Activated CD4-positive, alpha-beta memory T cell treated with anti-CD3 and anti-CD28 coated beads, Interleukin-2, amount 10 ng/mL, durations not matched to agents 7 days and 5 days (primary cell): ENCODE measurements around the gene CRKL. TPM values are rescaled to one million over a fixed set of nuclear protein-coding genes. Genes with fewer than 3 reads are reported as not detected.
"Not testable (repeated sequence)": the region's sequence is repeated elsewhere in the genome, so short reads cannot be mapped to it uniquely, and the experiment has no call there.

Source experiments
- CTCF ChIA-PET: fragments of 350-600 bp; sonication (Branson Sonifier 250); formaldehyde crosslinking; loops from one replicate; lab custom pipeline; 2021; ENCODE audit warnings: antibody characterized with exemption, inconsistent platforms; lab: Charles Lee
- POLR2A ChIA-PET: fragments of 350-600 bp; sonication (Branson Sonifier 250); formaldehyde crosslinking; loops from one replicate; lab custom pipeline; 2021; ENCODE audit warnings: antibody characterized with exemption; lab: Charles Lee
- DNase-seq: peaks from one replicate; pipeline ENCODE4 v3.0.0-alpha.2; 2020
- H3K27ac Mint-ChIP-seq: one replicate; pipeline ENCODE4 v1.8.0; 2021; ENCODE audit warnings: mild to moderate bottlenecking, mixed read lengths
- H3K27me3 Mint-ChIP-seq: one replicate; pipeline ENCODE4 v1.8.0; 2021; ENCODE audit warnings: mixed read lengths
- H3K36me3 Mint-ChIP-seq: one replicate; pipeline ENCODE4 v1.8.0; 2021; ENCODE audit warnings: low read depth, mixed read lengths
- H3K4me1 Mint-ChIP-seq: one replicate; pipeline ENCODE4 v1.8.0; 2021; ENCODE audit warnings: mixed read lengths
- H3K4me3 Mint-ChIP-seq: one replicate; pipeline ENCODE4 v1.8.0; 2021; ENCODE audit warnings: mild to moderate bottlenecking, mixed read lengths
- H3K9me3 Mint-ChIP-seq: one replicate; pipeline ENCODE4 v1.8.0; 2021; ENCODE audit warnings: mixed read lengths
- total RNA-seq, 2 experiments: library from RNA; stranded (reverse); gene quantifications; one replicate each; pipeline ENCODE4 v1.2.3, GENCODE V29; 2021

Gene CRKL
- total RNA-seq, 2 experiments from 2014 or later, result 84.8 to 88.2 TPM

DNA sequence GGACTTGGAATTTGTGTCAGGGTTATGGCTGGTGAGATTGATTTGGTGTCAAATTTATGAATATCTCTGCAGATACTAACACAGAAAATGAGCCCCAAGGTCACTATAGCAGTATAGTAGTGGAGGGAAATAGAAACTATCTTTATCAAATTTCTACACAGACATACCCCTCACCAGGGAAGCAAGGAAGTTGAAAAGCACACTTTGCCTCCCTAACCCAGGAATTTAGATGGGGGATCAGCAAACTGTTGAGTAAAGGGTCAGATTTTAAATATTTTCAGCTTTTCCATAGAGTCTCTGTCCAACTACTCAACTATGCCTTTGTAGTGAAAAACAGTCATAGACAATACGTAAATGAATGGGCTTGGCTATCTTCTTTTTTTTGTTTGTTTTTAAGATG, 12.8 kb downstream of the CRKL start:
- Mint-ChIP-seq H3K9me3 (no peaks in the 10 kb centered on the region), H3K27me3 (no peaks in the 10 kb centered on the region)
- POLR2A ChIA-PET, result no interaction called here

DNA sequence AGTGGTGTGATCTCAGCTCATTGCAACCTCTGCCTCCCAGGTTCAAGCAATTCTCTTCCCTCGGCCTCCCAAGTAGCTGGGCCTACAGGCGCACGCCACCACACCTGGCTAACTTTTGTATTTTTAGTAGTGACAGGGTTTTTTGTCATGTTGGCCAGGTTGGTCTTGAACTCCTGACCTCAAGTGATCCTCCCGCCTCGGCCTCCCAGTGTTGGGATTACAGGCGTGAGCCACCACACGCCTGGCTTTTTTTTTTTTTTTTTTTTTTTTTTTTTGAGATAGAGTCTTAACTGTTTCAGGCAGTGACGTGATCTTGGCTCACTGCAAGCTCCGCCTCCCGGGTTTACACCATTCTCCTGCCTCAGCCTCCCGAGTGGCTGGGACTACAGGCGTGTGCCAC, 13.2 kb downstream of the CRKL start:
- H3K4me3 Mint-ChIP-seq, DNase-seq, POLR2A ChIA-PET, H3K27me3 Mint-ChIP-seq, H3K27ac Mint-ChIP-seq, H3K9me3 Mint-ChIP-seq: not testable (repeated sequence)
- peaks cover 39% of the 10 kb centered on the region for H3K36me3 Mint-ChIP-seq
- CTCF ChIA-PET, result interaction anchor here (0.7 kb wide), 1 partner anchor 773 kb away, joined by 4 read pairs; no protein-coding TSS in a partner anchor
- H3K4me1 Mint-ChIP-seq, result peaks cover 19% of the 10 kb centered on the region

More for the DNA sequence above, 12.8 kb downstream of the CRKL start:
- CTCF ChIA-PET, result no interaction called here
- no peak for DNase-seq
- H3K36me3 Mint-ChIP-seq, result peaks cover 35% of the 10 kb centered on the region
- peaks cover 22% of the 10 kb centered on the region for H3K4me1 Mint-ChIP-seq
- no peak overlapping the region for H3K27ac Mint-ChIP-seq
- no peak overlapping the region for H3K4me3 Mint-ChIP-seq

DNA sequence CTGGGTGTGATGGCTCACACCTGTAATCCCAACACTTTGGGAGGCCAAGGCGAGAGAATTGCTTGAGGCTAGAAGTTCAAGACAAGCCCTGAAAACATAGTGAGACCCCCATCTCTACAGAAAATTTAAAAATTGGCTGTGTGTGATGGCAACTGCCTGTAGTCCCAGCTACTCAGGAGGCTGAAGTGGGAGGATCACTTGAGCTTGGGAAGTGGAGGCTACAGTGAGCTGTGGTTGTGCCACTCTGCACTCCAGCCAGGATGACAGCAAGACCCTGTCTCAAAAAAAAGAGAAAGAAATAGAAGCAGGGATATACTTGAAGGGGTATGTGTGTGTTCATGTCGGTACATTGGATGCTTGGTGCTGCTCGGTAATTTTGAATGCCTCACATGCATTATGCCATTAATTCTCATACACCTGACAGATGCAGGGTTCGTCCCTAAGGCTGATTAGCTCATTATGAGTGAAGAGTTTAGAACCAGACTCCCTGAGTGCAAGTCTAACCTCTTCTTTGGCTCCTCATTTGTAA, 14.0 kb downstream of the CRKL start:
- CTCF ChIA-PET, result interaction anchor here (0.7 kb wide), 1 partner anchor 774 kb away, joined by 4 read pairs; no protein-coding TSS in a partner anchor
- Mint-ChIP-seq H3K36me3 (peaks cover 36% of the 10 kb centered on the region), H3K4me1 (peaks cover 15% of the 10 kb centered on the region), H3K27me3 (no peaks in the 10 kb centered on the region), H3K9me3 (no peaks in the 10 kb centered on the region), H3K27ac (no peak overlapping the region), H3K4me3 (no peak overlapping the region)
- POLR2A ChIA-PET, result no interaction called here
- DNase-seq, result no peak

DNA sequence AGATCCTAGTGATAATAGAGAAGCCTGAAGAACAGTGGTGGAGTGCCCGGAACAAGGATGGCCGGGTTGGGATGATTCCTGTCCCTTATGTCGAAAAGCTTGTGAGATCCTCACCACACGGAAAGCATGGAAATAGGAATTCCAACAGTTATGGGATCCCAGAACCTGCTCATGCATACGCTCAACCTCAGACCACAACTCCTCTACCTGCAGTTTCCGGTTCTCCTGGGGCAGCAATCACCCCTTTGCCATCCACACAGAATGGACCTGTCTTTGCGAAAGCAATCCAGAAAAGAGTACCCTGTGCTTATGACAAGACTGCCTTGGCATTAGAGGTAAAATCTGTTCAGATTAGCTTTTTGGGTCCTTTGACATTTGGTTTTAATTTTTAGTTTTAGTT, 16.7 kb downstream of the CRKL start:
- POLR2A ChIA-PET, result no interaction called here
- Mint-ChIP-seq H3K27me3 (no peaks in the 10 kb centered on the region), H3K36me3 (peaks cover 42% of the 10 kb centered on the region), H3K9me3 (no peaks in the 10 kb centered on the region), H3K4me3 (no peak overlapping the region), H3K27ac (no peak overlapping the region), H3K4me1 (peaks cover 27% of the 10 kb centered on the region)
- DNase-seq, result no peak
- CTCF ChIA-PET, result interaction anchor here (0.6 to 0.7 kb wide), 2 partner anchors 43 to 192 kb away, joined by 3 to 4 read pairs; no protein-coding TSS in a partner anchor

DNA sequence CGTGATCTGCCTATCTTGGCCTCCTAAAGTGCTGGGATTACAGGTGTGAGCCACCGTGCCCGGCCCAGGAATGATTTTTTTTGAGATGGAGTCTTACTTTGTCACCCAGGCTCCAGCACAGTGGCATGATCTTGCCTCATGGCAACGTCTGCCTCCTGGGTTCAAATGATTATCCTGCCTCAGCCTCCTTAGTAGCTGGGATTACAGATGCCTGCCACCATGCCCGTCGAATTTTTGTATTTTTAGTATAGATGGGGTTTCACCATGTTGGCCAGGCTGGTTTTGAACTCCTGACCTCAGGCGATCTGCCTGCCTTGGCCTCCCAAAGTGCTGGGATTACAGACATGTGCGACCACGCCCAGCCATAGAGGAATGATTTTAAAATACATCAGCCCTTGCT, 17.8 kb downstream of the CRKL start:
- H3K4me3 Mint-ChIP-seq, DNase-seq, POLR2A ChIA-PET, CTCF ChIA-PET, H3K9me3 Mint-ChIP-seq, H3K27ac Mint-ChIP-seq, H3K27me3 Mint-ChIP-seq: not testable (repeated sequence)
- peaks cover 40% of the 10 kb centered on the region for H3K36me3 Mint-ChIP-seq
- peaks cover 27% of the 10 kb centered on the region for H3K4me1 Mint-ChIP-seq

DNA sequence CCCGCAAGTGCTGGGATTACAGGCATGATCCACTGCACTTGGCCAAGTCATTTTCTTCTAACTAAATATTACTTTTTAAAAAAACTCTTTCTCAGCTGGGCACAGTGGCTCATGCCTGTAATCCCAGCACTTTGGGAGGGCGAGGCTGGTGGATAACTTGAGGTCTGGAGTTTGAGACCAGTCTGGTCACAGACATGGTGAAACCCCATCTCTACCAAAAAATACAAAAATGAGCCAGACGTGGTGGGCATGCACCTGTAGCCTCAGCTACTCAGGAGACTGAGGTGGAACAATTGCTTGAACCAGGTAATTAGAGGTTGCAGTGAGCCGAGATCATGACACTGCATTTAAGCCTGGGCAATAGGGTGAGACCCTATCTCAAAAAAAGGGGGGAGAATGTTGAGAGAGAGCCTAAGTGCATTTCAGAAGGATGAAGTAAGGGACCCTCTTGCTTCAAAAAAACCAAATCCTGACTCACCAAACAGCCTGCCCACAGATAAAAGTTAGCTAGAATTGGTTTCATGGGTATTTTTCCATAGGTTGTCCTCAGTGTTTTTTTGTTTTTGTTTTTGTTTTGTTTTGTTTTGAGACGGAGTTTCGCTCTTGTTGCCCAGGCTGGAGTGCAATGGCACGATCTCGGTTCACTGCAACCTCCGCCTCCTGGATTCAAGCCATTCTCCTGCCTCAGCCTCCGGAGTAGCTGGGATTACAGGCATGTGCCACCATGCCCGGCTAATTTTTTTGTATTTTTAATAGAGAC, 18.8 kb downstream of the CRKL start:
- CTCF ChIA-PET, H3K4me3 Mint-ChIP-seq, POLR2A ChIA-PET, H3K9me3 Mint-ChIP-seq, DNase-seq, H3K27me3 Mint-ChIP-seq, H3K27ac Mint-ChIP-seq: not testable (repeated sequence)
- peaks cover 33% of the 10 kb centered on the region for H3K4me1 Mint-ChIP-seq
- peaks cover 43% of the 10 kb centered on the region for H3K36me3 Mint-ChIP-seq

DNA sequence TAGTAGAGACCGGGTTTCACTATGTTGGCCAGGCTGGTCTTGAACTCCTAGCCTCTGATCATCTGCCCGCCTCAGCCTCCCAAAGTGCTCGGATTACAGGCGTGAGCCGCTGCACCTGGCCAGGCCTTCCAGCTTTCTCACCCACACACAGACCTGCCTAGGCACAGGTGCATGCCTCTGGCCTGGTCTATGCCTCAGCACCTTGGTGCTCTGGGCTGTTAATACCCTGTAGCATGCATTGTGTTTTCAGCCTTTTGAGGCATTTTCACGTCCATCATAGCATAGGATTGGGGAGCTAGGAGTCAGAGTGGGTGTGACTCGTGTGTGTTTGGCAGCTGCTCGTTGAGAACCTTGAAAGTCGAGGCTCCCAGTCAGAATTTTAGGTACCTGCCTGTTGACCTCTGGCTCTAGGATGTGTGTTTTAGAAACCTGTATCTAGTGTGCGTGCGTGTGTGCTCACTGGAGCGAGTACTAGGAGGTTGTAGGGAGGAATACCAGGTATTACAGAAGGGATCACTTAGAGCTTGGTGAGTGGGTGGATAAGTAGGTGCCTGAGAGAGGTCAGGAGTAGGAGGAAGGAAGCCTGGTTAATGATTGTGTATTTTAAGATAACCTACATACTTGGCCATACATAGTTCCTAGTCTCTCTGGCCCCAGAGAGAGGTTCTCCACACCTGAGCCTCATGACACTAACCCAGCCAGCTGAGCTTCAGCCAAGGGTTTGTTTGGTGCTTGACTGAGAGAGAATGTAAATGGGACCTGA, 20.0 kb downstream of the CRKL start:
- peaks cover 38% of the 10 kb centered on the region for H3K4me1 Mint-ChIP-seq
- POLR2A ChIA-PET, result interaction anchor here (1.2 kb wide), 1 partner anchor 16 kb away, joined by 3 read pairs; no protein-coding TSS in a partner anchor
- no peaks in the 10 kb centered on the region for H3K27me3 Mint-ChIP-seq
- no peak overlapping the region for H3K4me3 Mint-ChIP-seq
- DNase-seq, result no peak
- H3K36me3 Mint-ChIP-seq, result peaks cover 49% of the 10 kb centered on the region
- no peak overlapping the region for H3K27ac Mint-ChIP-seq
- H3K9me3 Mint-ChIP-seq, result no peaks in the 10 kb centered on the region
- CTCF ChIA-PET, result interaction anchor here (1.4 kb wide), 1 partner anchor 23 kb away, joined by 5 read pairs; no protein-coding TSS in a partner anchor

DNA sequence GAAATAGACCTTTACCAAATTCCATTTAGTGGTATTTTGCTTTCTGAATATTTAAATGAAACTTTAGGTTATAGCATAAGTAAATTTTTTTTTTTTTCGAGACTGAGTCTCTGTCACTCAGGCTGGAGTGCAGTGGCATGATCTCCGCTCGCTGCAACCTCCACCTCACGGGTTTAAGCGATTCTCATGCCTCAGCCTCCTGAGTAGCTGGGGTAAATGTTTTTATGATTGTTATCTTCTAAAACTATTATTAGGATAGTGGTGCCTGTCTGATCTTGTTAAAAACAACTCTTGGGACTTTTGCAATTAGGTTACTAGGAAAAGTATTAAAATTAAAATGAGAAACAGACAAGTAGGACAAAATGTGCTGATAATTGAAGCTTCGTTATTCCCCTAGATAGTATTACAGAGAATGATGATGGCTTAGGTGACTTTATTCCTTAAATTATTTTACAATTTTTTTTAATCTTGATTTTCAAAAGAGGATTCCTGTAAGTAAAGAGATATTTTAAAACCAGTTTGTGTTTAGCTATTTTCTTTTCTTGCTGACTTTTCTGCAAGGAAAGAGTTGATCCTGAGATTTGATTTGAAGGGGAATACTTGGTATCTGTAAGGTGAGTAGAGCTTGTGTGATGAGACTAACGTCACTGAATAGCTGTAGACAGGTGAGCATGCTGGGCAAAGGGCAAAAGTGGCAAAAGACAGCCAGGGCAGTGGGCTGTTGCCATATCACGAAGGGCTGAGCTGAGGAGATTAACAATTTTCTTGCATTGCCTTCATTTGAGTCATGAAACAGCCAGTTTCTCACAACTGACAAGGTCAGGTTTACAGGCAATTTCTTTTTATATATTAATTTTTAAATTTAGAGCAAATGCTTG, 20.8 kb downstream of the CRKL start:
- Mint-ChIP-seq H3K4me1 (peaks cover 42% of the 10 kb centered on the region), H3K9me3 (no peaks in the 10 kb centered on the region), H3K27ac (no peak overlapping the region), H3K27me3 (no peaks in the 10 kb centered on the region), H3K4me3 (no peak overlapping the region), H3K36me3 (peaks cover 56% of the 10 kb centered on the region)
- POLR2A ChIA-PET, result interaction anchor here (1.2 kb wide), 1 partner anchor 17 kb away, joined by 3 read pairs; no protein-coding TSS in a partner anchor
- DNase-seq, result no peak
- CTCF ChIA-PET, result interaction anchor here (0.9 to 1.4 kb wide), 2 partner anchors 17 to 22 kb away, joined by 5 read pairs; no protein-coding TSS in a partner anchor

DNA sequence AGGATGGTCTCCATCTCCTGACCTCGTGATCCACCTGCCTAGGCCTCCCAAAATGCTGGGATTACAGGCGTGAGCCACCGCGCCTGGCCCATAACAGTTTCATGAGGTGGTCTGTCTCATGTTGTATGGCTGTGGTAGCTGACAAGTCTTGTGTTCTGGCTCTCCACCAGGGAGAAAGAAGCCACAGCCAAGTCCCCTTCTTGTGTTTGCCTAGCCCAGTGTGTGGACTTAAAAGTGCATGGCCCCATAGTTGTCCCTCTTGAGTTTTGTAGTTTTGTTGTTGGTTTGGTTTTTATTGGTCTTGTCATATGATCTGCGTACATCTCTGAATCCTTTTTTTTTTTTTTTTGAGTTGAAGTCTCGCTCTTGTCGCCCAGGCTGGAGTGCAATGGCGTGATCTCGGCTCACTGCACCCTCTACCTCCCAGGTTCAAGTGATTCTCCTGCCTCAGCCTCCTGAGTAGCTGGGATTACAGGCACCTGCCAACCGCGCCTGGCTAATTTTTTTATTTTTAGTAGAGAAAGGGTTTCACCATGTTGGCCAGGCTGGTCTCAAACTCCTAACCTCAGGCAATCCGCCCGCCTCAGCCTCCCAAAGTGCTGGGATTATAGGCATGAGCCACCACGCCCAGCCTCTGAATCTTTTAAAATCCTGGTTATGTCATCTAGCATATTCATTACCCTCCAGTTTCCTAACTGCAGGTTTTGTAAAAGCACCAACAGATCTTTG, 22.4 kb downstream of the CRKL start:
- H3K4me3 Mint-ChIP-seq, DNase-seq, POLR2A ChIA-PET, H3K27me3 Mint-ChIP-seq, H3K9me3 Mint-ChIP-seq, H3K27ac Mint-ChIP-seq: not testable (repeated sequence)
- peaks cover 44% of the 10 kb centered on the region for H3K4me1 Mint-ChIP-seq
- peaks cover 47% of the 10 kb centered on the region for H3K36me3 Mint-ChIP-seq
- CTCF ChIA-PET, result interaction anchor here (1.0 kb wide), 1 partner anchor 13 kb away, joined by 4 read pairs; no protein-coding TSS in a partner anchor

DNA sequence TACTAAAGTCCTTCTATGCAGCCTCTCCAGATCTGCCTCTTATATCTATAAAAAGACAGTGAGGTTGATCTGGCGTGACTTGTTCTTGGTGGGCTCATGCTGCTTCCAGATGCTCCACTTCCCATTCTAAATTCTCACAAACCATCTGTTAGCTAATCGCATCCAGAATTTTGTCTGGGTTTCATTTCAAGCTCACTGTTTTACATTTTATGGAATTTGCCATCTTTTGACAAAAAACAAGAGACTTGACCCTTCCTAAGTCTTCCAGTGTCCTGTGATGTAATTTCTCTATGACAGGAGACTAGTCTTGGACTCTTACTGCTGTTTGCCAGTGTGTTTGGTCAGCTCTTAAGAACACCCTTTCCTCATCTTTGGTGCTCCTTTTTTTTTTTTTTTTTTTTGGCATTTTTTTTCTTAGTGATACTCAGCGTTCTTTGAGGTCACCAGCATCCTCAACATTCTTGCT, 23.0 kb downstream of the CRKL start:
- Mint-ChIP-seq H3K9me3 (no peaks in the 10 kb centered on the region), H3K4me3 (no peak overlapping the region), H3K27me3 (no peaks in the 10 kb centered on the region), H3K36me3 (peaks cover 43% of the 10 kb centered on the region), H3K27ac (no peak overlapping the region), H3K4me1 (peaks cover 44% of the 10 kb centered on the region)
- DNase-seq, result no peak
- ChIA-PET POLR2A (no interaction called here), CTCF (interaction anchor here (1.0 kb wide), 1 partner anchor 13 kb away, joined by 4 read pairs; no protein-coding TSS in a partner anchor)

DNA sequence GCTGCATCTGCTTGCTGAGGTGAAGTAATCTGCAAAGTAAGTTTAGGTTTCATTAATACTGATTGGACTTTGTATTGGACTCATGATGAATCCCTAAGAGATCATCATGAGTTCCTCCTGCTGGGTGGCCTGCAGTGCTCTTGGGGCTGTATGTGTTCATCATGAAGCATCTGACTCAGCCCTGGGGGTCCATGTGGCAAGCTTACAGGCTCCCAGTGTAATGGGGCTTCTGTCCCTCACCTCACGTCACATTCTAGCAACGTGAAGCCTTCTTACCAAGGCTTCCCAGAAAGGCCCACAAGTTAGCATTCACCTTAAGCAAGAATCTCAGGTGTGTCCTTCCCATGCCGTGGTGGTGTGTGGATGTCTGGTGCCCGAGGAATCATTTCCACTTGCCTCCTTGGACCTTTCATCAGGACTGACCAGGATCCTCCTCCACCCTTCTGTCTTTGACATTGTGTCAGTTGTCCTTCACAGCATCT, 23.7 kb downstream of the CRKL start:
- Mint-ChIP-seq H3K36me3 (peaks cover 42% of the 10 kb centered on the region), H3K4me3 (no peak overlapping the region), H3K4me1 (peaks cover 43% of the 10 kb centered on the region), H3K27me3 (no peaks in the 10 kb centered on the region), H3K27ac (no peak overlapping the region), H3K9me3 (no peaks in the 10 kb centered on the region)
- no peak for DNase-seq
- ChIA-PET CTCF (no interaction called here), POLR2A (no interaction called here)
